ENCODE results near the gene ZCWPW1. TPM values are rescaled to one million over a fixed set of nuclear protein-coding genes. Genes with fewer than 3 reads are reported as not detected.

ZCWPW1 gene
- total and polyA plus RNA-seq, 2 experiments from 2014 or later = 0.59 to 2.7 TPM

- peaks cover 10% of the 10 kb centered on the region for H3K4me1 ChIP-seq (ENCODE audit: insufficient read depth)
- TF ChIP-seq CREB1 (CRISPR knock-in tag; IDR thresholded peaks at IDR 0.05; ENCODE audit: low read depth) (no peak), EZH2phosphoT487 (IDR thresholded peaks at IDR 0.05; ENCODE audit: unreplicated experiment) (no peak), CTCF (conservative IDR thresholded peaks at IDR 0.05; ENCODE audit: low read depth in 2 of 2) (no peak), ZNF331 (CRISPR knock-in tag; IDR thresholded peaks at IDR 0.05; ENCODE audit: low read depth) (no peak), ZNF114 (CRISPR knock-in tag; IDR thresholded peaks at IDR 0.05) (no peak), EZH2 (IDR thresholded peaks at IDR 0.05; ENCODE audit: low read depth, unreplicated experiment) (no peak), ETS1 (IDR thresholded peaks at IDR 0.05) (no peak), STAT1 (IDR thresholded peaks at IDR 0.05; ENCODE audit: unreplicated experiment) (no peak), REST (IDR thresholded peaks at IDR 0.05; ENCODE audit: unreplicated experiment) (no peak), JUNB (IDR thresholded peaks at IDR 0.05; ENCODE audit: unreplicated experiment) (no peak), POLR2AphosphoS5 (IDR thresholded peaks at IDR 0.05; ENCODE audit: low read depth) (no peak), ZNF462 (CRISPR knock-in tag; IDR thresholded peaks at IDR 0.05) (no peak), NANOG (IDR thresholded peaks at IDR 0.05; ENCODE audit: borderline replicate concordance) (no peak)
- Mint-ChIP-seq H3K4me3 (no peak overlapping the region), H3K9me3 (no peaks in the 10 kb centered on the region), H3K27ac (0 out of 2 replicates have a peak overlapping the region, but pooled peaks have one; percentile 47), H3K4me1 (peaks cover 34% of the 10 kb centered on the region), H3K36me3 (ENCODE audit: low read depth) (no peaks in the 10 kb centered on the region; the same call in 2 of the 3 replicates), H3K27me3 (ENCODE audit: insufficient read depth, low read depth, poor library complexity) (peaks cover 7% of the 10 kb centered on the region)
- no peak overlapping the region for H2AFZ ChIP-seq
- no peak for DNase-seq (ENCODE audit: low spot score)
- no peaks in the 10 kb centered on the region for H3K27me3 ChIP-seq (ENCODE audit: insufficient read depth)
- no peaks in the 10 kb centered on the region for H3F3A ChIP-seq (replicated peaks; ENCODE audit: low read depth)
- H3K9me2 ChIP-seq (ENCODE audit: insufficient read depth) = no peaks in the 10 kb centered on the region
- ATAC-seq = no peak
- no peaks in the 10 kb centered on the region; the same call in 1 of the 2 replicates for H4K20me1 ChIP-seq (replicated peaks; ENCODE audit: insufficient read depth)
- H3K36me3 ChIP-seq (ENCODE audit: insufficient read depth) = no peaks in the 10 kb centered on the region
- no peak overlapping the region for H3K4me2 ChIP-seq
- H3K4me3 ChIP-seq = no peak overlapping the region
- no peaks in the 10 kb centered on the region for H3K79me2 ChIP-seq (replicated peaks; ENCODE audit: insufficient read depth)
- no peak overlapping the region for H3K27ac ChIP-seq (ENCODE audit: low read depth)
Measured at GRCh38 chr7:100374601-100375000, 53.9 kb downstream of the ZCWPW1 start.

Data from GM23338 (cell line).